Measurements from ENCODE around the gene KIF20A. TPM values are rescaled to one million over a fixed set of nuclear protein-coding genes. Genes with fewer than 3 reads are reported as not detected.
"Not testable (repeated sequence)": the region's sequence is repeated elsewhere in the genome, so short reads cannot be mapped to it uniquely, and the experiment has no call there.

Gene KIF20A
- total and polyA plus RNA-seq, 4 donors: 0.33 to 32.3 (median 1.4) TPM

DNA sequence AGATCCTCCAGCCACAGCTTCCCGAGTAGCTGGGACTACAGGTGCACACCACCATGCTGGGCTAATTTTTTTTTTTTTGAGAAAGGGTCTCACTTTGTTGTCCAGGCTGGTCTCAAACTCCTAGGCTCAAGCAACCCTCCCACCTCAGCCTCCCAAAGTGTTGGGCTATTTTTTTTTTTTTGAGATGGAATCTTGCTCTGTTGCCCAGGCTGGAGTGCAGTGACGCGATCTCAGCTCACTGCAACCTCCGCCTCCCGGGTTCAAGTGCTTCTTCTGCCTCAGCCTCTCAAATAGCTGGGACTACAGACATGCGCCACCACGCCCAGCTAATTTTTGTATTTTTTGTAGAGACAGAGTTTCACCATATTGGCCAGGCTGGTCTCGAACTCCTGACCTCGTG, 22.9 kb upstream of the KIF20A start:
- H3K9ac ChIP-seq (ENCODE audit: low read depth in 1 of 2, low read length in 2 of 2); H3K4me3 ChIP-seq (ENCODE audit: low read depth in 1 of 3, low read length in 3 of 3); H3K4me1 ChIP-seq (ENCODE audit: control insufficient read depth in 4 of 4, insufficient read depth in 4 of 4, low read length in 3 of 4); H3K27ac ChIP-seq (ENCODE audit: low read depth in 1 of 2, low read length in 2 of 2); H3K27me3 ChIP-seq (ENCODE audit: control insufficient read depth in 4 of 4, insufficient read depth in 4 of 4, low read length in 3 of 4); DNase-seq (ENCODE audit: low spot score); H3K9me3 ChIP-seq (ENCODE audit: control insufficient read depth in 4 of 4, low read length in 3 of 4): not testable (repeated sequence)
- H3K36me3 ChIP-seq (ENCODE audit: control insufficient read depth in 4 of 4, insufficient read depth in 3 of 4, low read depth in 1 of 4, low read length in 3 of 4): peaks cover 13 to 41% (median 37%) of the 10 kb centered on the region in 4 donors
- 99% methylated on average over 9 of the region's 9 CpGs for WGBS

DNA sequence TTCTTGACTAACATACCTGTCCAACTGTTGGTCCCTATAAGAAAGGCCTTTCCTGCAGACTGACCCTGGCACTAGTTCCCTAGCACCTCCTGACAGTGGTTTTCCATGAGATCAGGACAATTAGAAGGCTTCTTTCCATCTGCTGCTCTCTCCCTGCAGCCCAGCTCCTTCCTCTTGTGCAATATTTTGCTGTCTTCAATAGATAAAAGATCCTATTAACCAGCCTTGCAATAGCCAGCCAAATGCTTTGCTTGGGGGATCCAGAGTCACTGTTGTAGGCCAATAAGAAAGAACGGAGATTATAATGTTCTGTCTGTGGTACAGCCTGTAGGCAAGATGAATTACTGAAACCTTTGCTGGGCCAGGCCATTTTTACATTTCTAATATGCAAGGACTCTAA, 21.3 kb upstream of the KIF20A start:
- no peaks in the 10 kb centered on the region for H3K4me1 ChIP-seq (ENCODE audit: control insufficient read depth in 4 of 4, insufficient read depth in 4 of 4, low read length in 3 of 4)
- DNase-seq (ENCODE audit: low spot score): no peak
- H3K27me3 ChIP-seq (ENCODE audit: control insufficient read depth in 4 of 4, insufficient read depth in 4 of 4, low read length in 3 of 4): no peaks in the 10 kb centered on the region
- 96% methylated on average over 1 of the region's 1 CpG for WGBS
- no peak overlapping the region for H3K9ac ChIP-seq (ENCODE audit: low read depth in 1 of 2, low read length in 2 of 2)
- no peak overlapping the region for H3K27ac ChIP-seq (ENCODE audit: low read depth in 1 of 2, low read length in 2 of 2)
- no peak for TF ChIP-seq SP1 (IDR thresholded peaks at IDR 0.05)
- TF ChIP-seq HNF4G (IDR thresholded peaks at IDR 0.05): no peak
- TF ChIP-seq RXRA (IDR thresholded peaks at IDR 0.05): no peak
- TF ChIP-seq HNF4A (conservative IDR thresholded peaks at IDR 0.05): no peak
- no peak for TF ChIP-seq RAD21 (IDR thresholded peaks at IDR 0.05)
- TF ChIP-seq, protein P1, sequence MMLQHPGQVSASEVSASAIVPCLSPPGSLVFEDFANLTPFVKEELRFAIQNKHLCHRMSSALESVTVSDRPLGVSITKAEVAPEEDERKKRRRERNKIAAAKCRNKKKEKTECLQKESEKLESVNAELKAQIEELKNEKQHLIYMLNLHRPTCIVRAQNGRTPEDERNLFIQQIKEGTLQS (IDR thresholded peaks at IDR 0.05): no peak
- TF ChIP-seq, protein P2, sequence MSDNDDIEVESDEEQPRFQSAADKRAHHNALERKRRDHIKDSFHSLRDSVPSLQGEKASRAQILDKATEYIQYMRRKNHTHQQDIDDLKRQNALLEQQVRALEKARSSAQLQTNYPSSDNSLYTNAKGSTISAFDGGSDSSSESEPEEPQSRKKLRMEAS (IDR thresholded peaks at IDR 0.05): no peak
- TF ChIP-seq, protein P3, sequence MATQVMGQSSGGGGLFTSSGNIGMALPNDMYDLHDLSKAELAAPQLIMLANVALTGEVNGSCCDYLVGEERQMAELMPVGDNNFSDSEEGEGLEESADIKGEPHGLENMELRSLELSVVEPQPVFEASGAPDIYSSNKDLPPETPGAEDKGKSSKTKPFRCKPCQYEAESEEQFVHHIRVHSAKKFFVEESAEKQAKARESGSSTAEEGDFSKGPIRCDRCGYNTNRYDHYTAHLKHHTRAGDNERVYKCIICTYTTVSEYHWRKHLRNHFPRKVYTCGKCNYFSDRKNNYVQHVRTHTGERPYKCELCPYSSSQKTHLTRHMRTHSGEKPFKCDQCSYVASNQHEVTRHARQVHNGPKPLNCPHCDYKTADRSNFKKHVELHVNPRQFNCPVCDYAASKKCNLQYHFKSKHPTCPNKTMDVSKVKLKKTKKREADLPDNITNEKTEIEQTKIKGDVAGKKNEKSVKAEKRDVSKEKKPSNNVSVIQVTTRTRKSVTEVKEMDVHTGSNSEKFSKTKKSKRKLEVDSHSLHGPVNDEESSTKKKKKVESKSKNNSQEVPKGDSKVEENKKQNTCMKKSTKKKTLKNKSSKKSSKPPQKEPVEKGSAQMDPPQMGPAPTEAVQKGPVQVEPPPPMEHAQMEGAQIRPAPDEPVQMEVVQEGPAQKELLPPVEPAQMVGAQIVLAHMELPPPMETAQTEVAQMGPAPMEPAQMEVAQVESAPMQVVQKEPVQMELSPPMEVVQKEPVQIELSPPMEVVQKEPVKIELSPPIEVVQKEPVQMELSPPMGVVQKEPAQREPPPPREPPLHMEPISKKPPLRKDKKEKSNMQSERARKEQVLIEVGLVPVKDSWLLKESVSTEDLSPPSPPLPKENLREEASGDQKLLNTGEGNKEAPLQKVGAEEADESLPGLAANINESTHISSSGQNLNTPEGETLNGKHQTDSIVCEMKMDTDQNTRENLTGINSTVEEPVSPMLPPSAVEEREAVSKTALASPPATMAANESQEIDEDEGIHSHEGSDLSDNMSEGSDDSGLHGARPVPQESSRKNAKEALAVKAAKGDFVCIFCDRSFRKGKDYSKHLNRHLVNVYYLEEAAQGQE (IDR thresholded peaks at IDR 0.05): no peak
- H3K9me3 ChIP-seq (ENCODE audit: control insufficient read depth in 4 of 4, low read length in 3 of 4): no peaks in the 10 kb centered on the region
- no peak overlapping the region for H3K4me3 ChIP-seq (ENCODE audit: low read depth in 1 of 3, low read length in 3 of 3)
- H3K36me3 ChIP-seq (ENCODE audit: control insufficient read depth in 4 of 4, insufficient read depth in 3 of 4, low read depth in 1 of 4, low read length in 3 of 4): peaks cover 21 to 54% (median 50%) of the 10 kb centered on the region in 4 donors

DNA sequence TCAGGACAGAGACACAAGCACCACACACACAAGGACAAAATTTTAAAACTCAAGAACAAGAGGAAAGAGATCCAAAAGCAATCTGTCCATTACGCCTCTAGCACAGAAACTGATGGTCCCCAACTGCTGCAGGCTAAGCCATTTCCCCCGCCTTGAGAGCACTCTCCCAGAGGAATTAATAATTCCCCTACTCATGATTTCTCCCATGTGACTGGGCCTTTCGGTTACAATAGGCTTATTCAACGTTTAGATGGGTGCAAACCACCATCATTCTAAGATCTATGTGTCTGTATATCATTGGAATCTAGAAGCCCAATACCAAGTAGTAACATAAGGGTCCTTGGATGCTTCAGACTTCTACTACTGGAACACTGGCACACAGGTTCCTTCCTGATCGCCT, 19.2 kb upstream of the KIF20A start:
- Histone ChIP-seq H3K4me1 (ENCODE audit: control insufficient read depth in 4 of 4, insufficient read depth in 4 of 4, low read length in 3 of 4) (no peaks in the 10 kb centered on the region), H3K9ac (ENCODE audit: low read depth in 1 of 2, low read length in 2 of 2) (no peak overlapping the region), H3K36me3 (ENCODE audit: control insufficient read depth in 4 of 4, insufficient read depth in 3 of 4, low read depth in 1 of 4, low read length in 3 of 4) (peaks cover 24 to 74% (median 69%) of the 10 kb centered on the region in 4 donors), H3K27me3 (ENCODE audit: control insufficient read depth in 4 of 4, insufficient read depth in 4 of 4, low read length in 3 of 4) (no peaks in the 10 kb centered on the region), H3K4me3 (ENCODE audit: low read depth in 1 of 3, low read length in 3 of 3) (no peak overlapping the region), H3K9me3 (ENCODE audit: control insufficient read depth in 4 of 4, low read length in 3 of 4) (no peaks in the 10 kb centered on the region), H3K27ac (ENCODE audit: low read depth in 1 of 2, low read length in 2 of 2) (no peak overlapping the region)
- WGBS: 95% methylated on average over 5 of the region's 5 CpGs
- DNase-seq (ENCODE audit: low spot score): no peak
- TF ChIP-seq HNF4A (conservative IDR thresholded peaks at IDR 0.05) (no peak), EGR1 (IDR thresholded peaks at IDR 0.05; ENCODE audit: low read depth in 2 of 2) (no peak), JUND (IDR thresholded peaks at IDR 0.05) (no peak), TAF1 (conservative IDR thresholded peaks at IDR 0.05) (no peak), RAD21 (IDR thresholded peaks at IDR 0.05) (no peak), RXRA (IDR thresholded peaks at IDR 0.05) (no peak), GABPA (IDR thresholded peaks at IDR 0.05 in 1 of 2, conservative IDR thresholded peaks at IDR 0.05 in 1 of 2) (no peak), FOXA1 (IDR thresholded peaks at IDR 0.05) (no peak), NR2F2 (IDR thresholded peaks at IDR 0.05) (no peak), SP1 (IDR thresholded peaks at IDR 0.05) (no peak), HNF4G (IDR thresholded peaks at IDR 0.05) (no peak)
- TF ChIP-seq, protein P1 (IDR thresholded peaks at IDR 0.05): no peak
- TF ChIP-seq, protein P4, sequence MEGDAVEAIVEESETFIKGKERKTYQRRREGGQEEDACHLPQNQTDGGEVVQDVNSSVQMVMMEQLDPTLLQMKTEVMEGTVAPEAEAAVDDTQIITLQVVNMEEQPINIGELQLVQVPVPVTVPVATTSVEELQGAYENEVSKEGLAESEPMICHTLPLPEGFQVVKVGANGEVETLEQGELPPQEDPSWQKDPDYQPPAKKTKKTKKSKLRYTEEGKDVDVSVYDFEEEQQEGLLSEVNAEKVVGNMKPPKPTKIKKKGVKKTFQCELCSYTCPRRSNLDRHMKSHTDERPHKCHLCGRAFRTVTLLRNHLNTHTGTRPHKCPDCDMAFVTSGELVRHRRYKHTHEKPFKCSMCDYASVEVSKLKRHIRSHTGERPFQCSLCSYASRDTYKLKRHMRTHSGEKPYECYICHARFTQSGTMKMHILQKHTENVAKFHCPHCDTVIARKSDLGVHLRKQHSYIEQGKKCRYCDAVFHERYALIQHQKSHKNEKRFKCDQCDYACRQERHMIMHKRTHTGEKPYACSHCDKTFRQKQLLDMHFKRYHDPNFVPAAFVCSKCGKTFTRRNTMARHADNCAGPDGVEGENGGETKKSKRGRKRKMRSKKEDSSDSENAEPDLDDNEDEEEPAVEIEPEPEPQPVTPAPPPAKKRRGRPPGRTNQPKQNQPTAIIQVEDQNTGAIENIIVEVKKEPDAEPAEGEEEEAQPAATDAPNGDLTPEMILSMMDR (IDR thresholded peaks at IDR 0.05; ENCODE audit: low read depth, low read length, missing input control): no peak
- TF ChIP-seq, protein P3 (IDR thresholded peaks at IDR 0.05): no peak
- TF ChIP-seq, protein P2 (IDR thresholded peaks at IDR 0.05): no peak
